Spinal cord (tissue), 10 donors: Measurements from ENCODE around the gene ITGA11. TPM values are rescaled to one million over a fixed set of nuclear protein-coding genes. Genes with fewer than 3 reads are reported as not detected.

Experiments used
- DNase-seq, 6 donors: peaks; one replicate each; pipeline versions ENCODE4 v3.0.0 to v3.0.0-alpha.2; 2013 to 2015; ENCODE audit warnings: low spot score in 6 of 6, low read depth in 4 of 6
- H3K27ac ChIP-seq: one replicate; pipeline ENCODE4 v1.5.1; 2013; ENCODE audit warnings: low read depth, low read length, control low read depth
- H3K27me3 ChIP-seq: one replicate; pipeline ENCODE4 v1.6.1; 2013; ENCODE audit warnings: low read length; ENCODE audit not compliant: control insufficient read depth, insufficient read depth
- H3K36me3 ChIP-seq: one replicate; pipeline ENCODE4 v1.6.1; 2013; ENCODE audit warnings: low read length; ENCODE audit not compliant: control insufficient read depth, insufficient read depth
- H3K4me1 ChIP-seq: one replicate; pipeline ENCODE4 v1.6.1; 2013; ENCODE audit warnings: low read length; ENCODE audit not compliant: control insufficient read depth, insufficient read depth
- H3K4me3 ChIP-seq: one replicate; pipeline ENCODE4 v1.5.1; 2013; ENCODE audit warnings: low read depth, low read length, control low read depth
- H3K9me3 ChIP-seq: one replicate; pipeline ENCODE4 v1.6.1; 2013; ENCODE audit warnings: low read length; ENCODE audit not compliant: control insufficient read depth, insufficient read depth
- WGBS: methylation state at CpG from one replicate; pipeline ENCODE4 v1.1.5; 2013; ENCODE audit warnings: missing lambda C conversion rate; ENCODE audit not compliant: insufficient coverage; 5-methylcytosine and 5-hydroxymethylcytosine counted together
- polyA plus RNA-seq, 2 donors: library from polyadenylated mRNA; unstranded; fragments of 120-200 nt; gene quantifications; one replicate each; pipeline ENCODE4 v1.2.1, GENCODE V29; 2013; ENCODE audit not compliant: insufficient read length in 2 of 2
- total RNA-seq, 2 donors: library from RNA; depleted of rRNA in 1 of 2; stranded (reverse); fragments of 120-200 nt in 1 of 2; fragments of >200 nt in 1 of 2; gene quantifications; one replicate each; pipeline versions ENCODE4 v1.2.3 to v1.2.4, GENCODE V29; 2013 to 2014
- donor health status: healthy.

Gene ITGA11
- total and polyA plus RNA-seq, 4 donors, result 4.8 to 18.7 (median 7.4) TPM

- H3K9me3 ChIP-seq, result no peaks in the 10 kb centered on the region
- DNase-seq, result no peak
- peaks cover 4% of the 10 kb centered on the region for H3K36me3 ChIP-seq
- H3K4me3 ChIP-seq, result no peak overlapping the region
- H3K27ac ChIP-seq, result no peak overlapping the region
- H3K4me1 ChIP-seq, result no peaks in the 10 kb centered on the region
- H3K27me3 ChIP-seq, result no peaks in the 10 kb centered on the region
Measured at GRCh38 chr15:68292967-68293366, 139.0 kb downstream of the ITGA11 start.

- DNase-seq, result no peak
- H3K4me3 ChIP-seq, result no peak overlapping the region
- H3K4me1 ChIP-seq, result no peaks in the 10 kb centered on the region
- H3K36me3 ChIP-seq, result peaks cover 6% of the 10 kb centered on the region
- no peaks in the 10 kb centered on the region for H3K27me3 ChIP-seq
- no peaks in the 10 kb centered on the region for H3K9me3 ChIP-seq
- no peak overlapping the region for H3K27ac ChIP-seq
Measured at GRCh38 chr15:68292157-68292781, 139.7 kb downstream of the ITGA11 start.

- H3K4me1 ChIP-seq, result no peaks in the 10 kb centered on the region
- H3K27ac ChIP-seq, result no peak overlapping the region
- H3K36me3 ChIP-seq, result peaks cover 6% of the 10 kb centered on the region
- WGBS, result 91% methylated on average over 7 of the region's 8 CpGs
- DNase-seq, result no peak
- no peaks in the 10 kb centered on the region for H3K27me3 ChIP-seq
- H3K9me3 ChIP-seq, result no peaks in the 10 kb centered on the region
- H3K4me3 ChIP-seq, result no peak overlapping the region
Measured at GRCh38 chr15:68290715-68291114, 141.2 kb downstream of the ITGA11 start.

DNA sequence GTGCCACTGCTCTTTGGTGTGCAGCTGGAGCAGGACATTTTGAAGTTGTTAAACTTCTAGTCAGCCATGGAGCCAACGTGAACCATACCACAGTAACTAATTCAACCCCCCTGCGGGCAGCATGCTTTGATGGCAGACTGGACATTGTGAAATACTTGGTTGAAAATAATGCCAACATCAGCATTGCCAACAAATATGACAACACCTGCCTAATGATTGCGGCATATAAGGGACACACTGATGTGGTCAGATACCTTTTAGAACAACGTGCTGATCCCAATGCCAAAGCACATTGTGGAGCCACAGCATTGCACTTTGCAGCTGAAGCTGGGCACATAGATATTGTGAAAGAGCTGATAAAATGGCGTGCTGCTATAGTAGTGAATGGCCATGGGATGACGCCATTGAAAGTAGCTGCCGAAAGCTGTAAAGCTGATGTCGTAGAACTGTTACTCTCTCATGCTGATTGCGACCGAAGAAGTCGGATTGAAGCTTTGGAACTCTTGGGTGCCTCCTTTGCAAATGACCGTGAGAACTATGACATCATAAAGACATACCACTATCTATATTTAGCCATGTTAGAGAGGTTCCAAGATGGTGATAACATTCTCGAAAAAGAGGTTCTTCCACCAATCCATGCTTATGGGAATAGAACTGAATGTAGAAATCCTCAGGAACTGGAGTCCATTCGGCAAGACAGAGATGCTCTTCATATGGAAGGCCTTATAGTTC, 142.2 kb downstream of the ITGA11 start:
- 96% methylated on average over 6 of the region's 14 CpGs for WGBS
- Histone ChIP-seq H3K27me3 (no peaks in the 10 kb centered on the region), H3K4me3 (no peak overlapping the region), H3K36me3 (peaks cover 6% of the 10 kb centered on the region), H3K27ac (no peak overlapping the region), H3K4me1 (no peaks in the 10 kb centered on the region), H3K9me3 (no peaks in the 10 kb centered on the region)
- DNase-seq, result no peak

DNA sequence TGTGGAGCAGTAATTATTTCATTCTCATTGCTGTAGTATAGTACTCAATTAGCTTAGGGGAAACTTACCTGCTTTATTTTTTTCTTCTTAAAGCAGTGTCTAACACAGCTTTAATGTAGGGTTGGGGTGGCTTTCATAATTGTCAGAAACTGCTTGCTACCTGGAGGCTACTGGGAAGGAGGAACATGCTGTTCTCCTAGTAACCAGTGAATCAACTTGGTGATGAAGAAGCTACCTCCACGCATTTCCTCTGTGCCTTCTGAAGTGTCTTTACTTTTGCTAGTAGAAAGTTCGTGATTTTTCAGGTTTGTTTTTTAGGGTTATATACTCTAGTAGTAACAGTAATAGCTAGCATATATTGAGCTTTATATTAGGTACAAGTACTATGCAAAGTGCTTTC, 142.9 kb downstream of the ITGA11 start:
- Histone ChIP-seq H3K4me3 (no peak overlapping the region), H3K4me1 (no peaks in the 10 kb centered on the region)

DNA sequence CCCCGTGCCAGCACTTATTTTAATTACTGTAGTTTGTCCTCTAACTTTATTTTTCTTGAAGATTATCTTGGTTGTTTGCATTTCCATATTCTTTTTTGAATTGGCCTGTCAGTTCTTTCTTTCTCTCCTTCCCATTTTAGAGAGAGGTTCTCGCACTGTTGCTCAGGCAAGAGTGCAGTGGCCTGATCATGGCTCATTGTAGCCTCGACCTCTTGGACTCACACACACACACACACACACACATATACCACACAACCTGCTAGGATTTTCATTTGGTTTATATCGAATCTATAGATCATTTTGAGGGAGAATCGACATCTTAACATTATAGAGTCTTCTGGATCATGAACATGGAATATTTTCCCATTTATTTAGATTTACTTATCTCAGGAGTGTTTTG, 145.7 kb downstream of the ITGA11 start:
- Histone ChIP-seq H3K4me1 (peaks cover 4% of the 10 kb centered on the region), H3K9me3 (no peaks in the 10 kb centered on the region), H3K27me3 (no peaks in the 10 kb centered on the region), H3K4me3 (no peak overlapping the region), H3K36me3 (peaks cover 6% of the 10 kb centered on the region), H3K27ac (no peak overlapping the region)
- no peak for DNase-seq
- WGBS, result no CpG with 5 or more reads among the region's 5 CpGs

More for the DNA sequence above, 142.9 kb downstream of the ITGA11 start:
- Histone ChIP-seq H3K9me3 (no peaks in the 10 kb centered on the region), H3K27ac (no peak overlapping the region), H3K27me3 (no peaks in the 10 kb centered on the region), H3K36me3 (peaks cover 6% of the 10 kb centered on the region)
- WGBS, result no CpG with 5 or more reads among the region's 2 CpGs
- no peak for DNase-seq

DNA sequence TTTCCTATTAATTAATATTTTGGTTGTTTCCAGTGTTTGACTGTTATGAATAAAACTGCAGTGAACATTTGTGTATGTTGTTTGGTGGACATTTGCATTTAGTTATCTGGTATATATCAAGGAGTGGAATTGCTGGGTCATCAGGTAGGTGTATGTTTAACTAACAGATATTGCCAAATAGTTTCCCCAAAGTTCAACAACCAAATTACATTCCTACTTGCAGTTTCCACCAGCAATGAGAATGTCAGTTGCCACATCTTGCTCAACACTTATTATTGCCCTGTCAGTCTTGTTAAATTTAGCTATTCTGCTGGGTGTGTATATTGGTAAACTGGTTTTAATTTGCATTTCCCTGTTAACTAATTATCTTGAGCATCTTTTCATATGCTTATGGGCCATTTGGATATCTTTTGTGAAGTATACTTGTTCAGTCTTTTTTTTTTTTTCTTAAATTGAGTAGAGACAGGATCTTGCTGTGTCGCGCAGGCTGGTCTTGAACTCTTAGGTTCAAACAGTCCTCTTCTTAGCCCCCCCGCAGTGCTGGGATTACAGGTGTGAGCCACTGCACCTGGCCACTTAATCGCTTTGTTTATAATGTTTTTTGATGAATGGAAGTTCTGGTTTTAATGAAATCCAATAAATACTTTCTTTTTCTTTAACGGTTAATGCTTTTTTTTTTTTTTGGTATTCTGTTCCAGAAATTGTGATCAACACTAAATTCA, 146.5 kb downstream of the ITGA11 start:
- Histone ChIP-seq H3K9me3 (no peaks in the 10 kb centered on the region), H3K27me3 (no peaks in the 10 kb centered on the region), H3K27ac (no peak overlapping the region), H3K4me3 (no peak overlapping the region), H3K36me3 (peaks cover 6% of the 10 kb centered on the region), H3K4me1 (peaks cover 4% of the 10 kb centered on the region)
- no CpG with 5 or more reads among the region's 5 CpGs for WGBS
- no peak for DNase-seq

- H3K36me3 ChIP-seq, result peaks cover 4% of the 10 kb centered on the region
- H3K9me3 ChIP-seq, result no peaks in the 10 kb centered on the region
- peaks cover 4% of the 10 kb centered on the region for H3K4me1 ChIP-seq
- H3K27me3 ChIP-seq, result no peaks in the 10 kb centered on the region
- 87% methylated on average over 2 of the region's 7 CpGs for WGBS
- no peak overlapping the region for H3K4me3 ChIP-seq
- no peak for DNase-seq
- H3K27ac ChIP-seq, result no peak overlapping the region
Measured at GRCh38 chr15:68284616-68285258, 147.2 kb downstream of the ITGA11 start.

GRCh38 chr15:68283401-68283800, 148.6 kb downstream of the ITGA11 start:
- peaks cover 3% of the 10 kb centered on the region for H3K36me3 ChIP-seq
- DNase-seq, result no peak
- H3K4me1 ChIP-seq, result peaks cover 4% of the 10 kb centered on the region
- H3K9me3 ChIP-seq, result no peaks in the 10 kb centered on the region
- H3K27me3 ChIP-seq, result no peaks in the 10 kb centered on the region
- H3K27ac ChIP-seq, result no peak overlapping the region
- WGBS, result no CpG with 5 or more reads among the region's 2 CpGs
- H3K4me3 ChIP-seq, result no peak overlapping the region
